ENCODE results near the gene SYCP2. TPM values are rescaled to one million over a fixed set of nuclear protein-coding genes. Genes with fewer than 3 reads are reported as not detected.

The SYCP2 gene
- total RNA-seq, 1 donor from 2014 or later = 0.78 TPM

- no peak for DNase-seq (ENCODE audit: low read depth)
Measured at GRCh38 chr20:59823030-59823423, 110.4 kb downstream of the SYCP2 start.

GRCh38 chr20:59822291-59823029 lies 111.0 kb downstream of the SYCP2 start:
- DNase-seq (ENCODE audit: low read depth) = no peak

- DNase-seq (ENCODE audit: low read depth) = no peak
Measured at GRCh38 chr20:59821788-59822187, 111.6 kb downstream of the SYCP2 start.

GRCh38 chr20:59821201-59821600 lies 112.2 kb downstream of the SYCP2 start:
- no peak for DNase-seq (ENCODE audit: low read depth)

- peak; percentile 89 for DNase-seq (ENCODE audit: low read depth)
Measured at GRCh38 chr20:59820204-59821041, 113.0 kb downstream of the SYCP2 start.

GRCh38 chr20:59819496-59820203 lies 113.8 kb downstream of the SYCP2 start:
- no peak for DNase-seq (ENCODE audit: low read depth)

- no peak for DNase-seq (ENCODE audit: low read depth)
Measured at GRCh38 chr20:59818911-59819310, 114.5 kb downstream of the SYCP2 start.

- DNase-seq (ENCODE audit: low read depth) = no peak
Measured at GRCh38 chr20:59817846-59818615, 115.4 kb downstream of the SYCP2 start.

GRCh38 chr20:59817406-59817805 lies 116.0 kb downstream of the SYCP2 start:
- DNase-seq (ENCODE audit: low read depth) = no peak

- no peak for DNase-seq (ENCODE audit: low read depth)
Measured at GRCh38 chr20:59816146-59816738, 117.2 kb downstream of the SYCP2 start.

GRCh38 chr20:59814840-59815340 lies 118.5 kb downstream of the SYCP2 start:
- DNase-seq (ENCODE audit: low read depth) = no peak

GRCh38 chr20:59813948-59814839 lies 119.2 kb downstream of the SYCP2 start:
- no peak for DNase-seq (ENCODE audit: low read depth)

Other genes with a start within 250 kb of the SYCP2 start
- gene PPP1R3D, start 6.7 kb upstream of the SYCP2 start, total RNA-seq = 6.7 and 7.3 TPM in 2 replicates
- 8.2 and 10.0 TPM in 2 replicates for gene FAM217B, start 6.8 kb upstream of the SYCP2 start, total RNA-seq
- gene CDH26, start 24.8 kb upstream of the SYCP2 start, total RNA-seq = 0.10 and 0.19 TPM in 2 replicates